ENCODE measurements around the gene THOC6.

- TF ChIP-seq CTCF (IDR thresholded peaks at IDR 0.05) (peak in 4 of 7 experiments; percentile 6 to 32 (median 16)), POLR2A (IDR thresholded peaks at IDR 0.05) (no peak)
Measured at GRCh38 chr16:3017794-3018506, 5.9 kb upstream of the THOC6 start, which contains the start of gene CLDN6.

Measured in body of pancreas (tissue), 4 donors.